GM19452 (cell line): ENCODE measurements around the gene SMIM7.
"Not testable (repeated sequence)": the region's sequence is repeated elsewhere in the genome, so short reads cannot be mapped to it uniquely, and the experiment has no call there.

ENCODE experiments used
- ATAC-seq: cut with Tn5 transposase; IDR thresholded peaks from one replicate; pipeline ENCODE4 v1.9.1; 2021; ENCODE audit not compliant: unreplicated experiment

Gene SMIM7

GRCh38 chr19:16655727-16656126 lies 4.2 kb downstream of the SMIM7 start:
- no peak for ATAC-seq

GRCh38 chr19:16654627-16655026 lies 5.3 kb downstream of the SMIM7 start:
- no peak for ATAC-seq

DNA sequence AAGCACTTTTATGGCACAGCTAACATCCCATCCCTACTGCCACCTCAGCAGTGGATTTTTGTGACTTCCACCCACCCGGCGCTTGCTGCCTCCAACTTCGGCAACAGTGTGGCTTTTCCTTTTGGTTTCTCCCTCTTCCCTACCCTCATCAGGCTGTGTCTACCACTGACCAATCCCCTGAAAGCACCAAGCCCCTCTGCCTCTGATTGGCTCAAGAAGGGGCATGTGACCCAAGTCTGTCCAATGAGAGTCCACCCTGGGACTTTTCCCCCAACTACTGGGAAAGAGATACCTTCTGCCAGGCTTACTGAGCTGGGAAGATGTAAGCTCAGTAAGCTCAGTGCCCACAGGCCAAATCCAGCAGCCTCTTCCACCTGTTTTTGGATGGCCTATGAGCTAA lies 5.8 kb downstream of the SMIM7 start:
- no peak for ATAC-seq

GRCh38 chr19:16652854-16653253 lies 7.1 kb downstream of the SMIM7 start:
- ATAC-seq, result no peak

DNA sequence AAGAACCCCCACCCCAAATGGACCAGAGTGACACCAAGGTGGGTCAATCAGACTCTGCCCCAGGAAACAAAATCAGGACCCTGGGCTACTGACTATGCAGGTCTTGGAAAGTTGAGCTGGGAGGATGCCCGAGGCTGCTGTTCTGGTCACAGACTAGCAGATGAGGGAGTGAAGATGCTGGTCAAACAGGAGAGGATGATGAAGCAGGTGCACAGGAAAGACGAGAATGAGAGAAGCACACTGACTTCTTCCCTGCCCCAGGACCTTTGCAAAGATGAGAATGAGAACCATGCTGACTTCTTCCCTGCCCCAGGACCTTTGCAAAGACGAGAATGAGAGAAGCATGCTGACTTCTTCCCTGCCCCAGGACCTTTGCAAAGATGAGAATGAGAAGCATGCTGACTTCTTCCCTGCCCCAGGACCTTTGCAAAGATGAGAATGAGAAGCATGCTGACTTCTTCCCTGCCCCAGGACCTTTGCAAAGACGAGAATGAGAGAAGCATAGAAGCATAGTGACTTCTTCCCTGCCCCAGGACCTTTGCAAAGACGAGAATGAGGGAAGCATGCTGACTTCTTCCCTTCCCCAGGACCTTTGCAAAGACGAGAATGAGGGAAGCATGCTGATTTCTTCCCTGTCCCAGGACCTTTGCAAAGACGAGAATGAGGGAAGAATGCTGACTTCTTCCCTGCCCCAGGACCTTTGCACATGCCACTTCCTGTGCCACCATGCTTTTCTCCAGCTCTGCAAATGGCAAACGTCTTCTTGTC lies 8.3 kb downstream of the SMIM7 start:
- ATAC-seq, result not testable (repeated sequence)

- no peak for ATAC-seq
These were observed 9.1 kb downstream of the SMIM7 start for GRCh38 chr19:16650821-16651220.

- no peak for ATAC-seq
These were observed 10.2 kb downstream of the SMIM7 start for GRCh38 chr19:16649734-16650133.

DNA sequence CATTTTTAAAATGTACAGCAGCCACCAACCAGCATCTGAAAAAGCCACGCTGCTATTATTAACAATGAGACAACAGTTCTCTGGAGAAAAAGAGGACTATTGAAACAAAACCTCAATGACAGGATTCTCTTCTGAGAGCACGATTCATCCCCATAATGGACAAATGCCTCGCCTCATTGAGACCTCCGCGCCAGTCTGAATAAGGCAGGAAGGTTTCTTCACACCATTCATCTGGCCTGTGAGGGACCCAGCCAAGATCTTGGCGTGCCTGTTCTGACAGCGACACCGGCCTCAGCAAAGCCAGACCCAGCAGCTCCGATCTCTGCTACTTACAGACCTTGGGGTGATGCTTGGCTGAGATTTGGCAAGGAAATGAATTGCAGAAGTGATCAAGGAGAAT lies 14.8 kb downstream of the SMIM7 start:
- ATAC-seq, result no peak

- no peak for ATAC-seq
These were observed 18.2 kb downstream of the SMIM7 start for GRCh38 chr19:16641695-16642094.

DNA sequence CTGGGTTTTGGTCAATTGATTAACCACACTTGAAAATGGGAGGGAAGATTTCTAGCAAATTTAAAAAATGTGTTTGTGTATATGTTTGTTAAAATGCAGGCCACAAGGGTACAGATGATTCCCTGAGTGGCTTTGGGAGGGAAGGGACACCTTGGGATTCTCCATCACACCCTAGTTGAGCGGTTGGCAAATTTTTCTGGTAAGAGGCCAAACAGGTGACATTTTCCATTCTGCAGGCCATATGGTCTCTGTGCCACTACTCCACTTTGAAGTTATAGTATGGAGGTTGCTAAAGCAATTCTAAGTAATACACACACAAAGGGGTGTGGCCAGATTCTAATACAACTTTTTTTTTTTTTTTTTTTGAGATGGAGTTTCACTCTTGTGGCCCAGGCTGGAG lies 19.0 kb downstream of the SMIM7 start:
- ATAC-seq, result no peak

DNA sequence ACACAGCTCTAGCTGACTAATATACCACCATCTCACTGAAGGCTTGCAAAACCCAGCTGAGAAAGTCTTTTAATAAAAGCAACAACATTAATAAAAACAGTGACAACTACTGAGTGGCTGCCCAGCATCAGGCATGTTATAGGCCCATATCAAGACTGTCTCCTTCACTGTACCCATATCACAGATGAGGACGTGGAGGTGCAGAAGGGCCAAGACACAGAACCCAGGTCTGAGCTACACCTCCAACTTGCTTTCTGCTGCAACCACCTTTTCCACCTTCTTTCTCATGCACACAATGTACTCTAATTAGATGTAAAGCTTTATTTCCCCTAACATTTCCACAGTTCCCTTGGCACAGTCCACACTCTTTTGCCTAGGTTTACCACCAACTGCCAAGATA lies 21.3 kb downstream of the SMIM7 start:
- ATAC-seq, result no peak

- no peak for ATAC-seq
These were observed 22.4 kb downstream of the SMIM7 start for GRCh38 chr19:16637535-16637934.

DNA sequence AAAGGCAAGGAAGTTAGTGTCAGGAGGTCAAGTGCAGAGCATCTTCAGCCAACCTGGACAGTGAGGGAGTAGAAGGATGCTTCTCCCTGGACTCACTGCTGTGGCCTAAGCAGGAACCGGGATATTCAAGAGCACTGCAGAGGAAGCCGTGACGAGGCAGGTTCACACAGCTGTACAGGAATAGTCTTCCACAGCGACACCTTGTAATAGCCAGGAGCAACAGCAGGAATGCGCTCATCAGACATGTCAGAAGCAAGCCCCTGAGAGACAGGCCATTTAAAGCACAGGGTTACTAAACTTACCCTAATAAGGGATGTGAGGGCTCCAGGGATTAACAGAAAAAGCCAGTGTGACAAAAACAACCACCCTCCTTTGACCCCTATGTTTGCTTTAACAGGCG lies 28.5 kb downstream of the SMIM7 start:
- ATAC-seq, result no peak

DNA sequence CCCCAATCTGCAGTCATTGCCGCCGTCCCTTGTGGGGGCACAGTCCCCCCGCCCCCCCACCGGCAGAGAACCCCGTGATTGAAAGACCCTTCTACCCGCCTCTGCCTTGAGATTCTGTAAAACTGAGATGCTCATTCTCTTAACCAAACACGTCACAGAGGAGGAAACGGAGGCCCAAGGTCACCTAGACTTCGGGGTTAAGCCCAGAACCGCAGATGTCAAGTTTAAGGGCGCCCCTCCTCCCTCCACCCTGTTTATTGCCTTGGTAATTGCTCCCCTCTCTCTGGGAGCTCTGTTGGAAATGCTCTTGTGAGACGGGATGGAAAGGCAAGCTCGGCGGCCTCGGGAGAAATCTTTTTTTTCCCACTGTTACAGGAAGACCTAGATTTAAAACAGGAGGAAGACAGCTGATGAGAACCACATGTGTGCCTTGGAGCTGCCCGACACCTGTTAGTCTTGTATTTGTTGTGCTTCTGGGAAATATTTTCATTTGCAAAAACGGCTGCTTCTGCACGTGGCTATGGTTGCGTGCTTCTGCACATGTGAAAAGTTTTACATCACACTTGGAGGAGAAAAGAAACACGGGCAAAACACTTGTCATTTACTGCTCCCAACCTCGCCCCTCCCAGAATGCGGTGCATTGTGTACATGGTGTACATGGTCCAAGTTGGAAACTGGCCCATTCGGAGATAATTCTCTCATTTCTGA lies 30.8 kb downstream of the SMIM7 start:
- ATAC-seq, result no peak

- ATAC-seq, result peak; percentile 88
These were observed 31.6 kb downstream of the SMIM7 start, which contains the start of gene MED26 for GRCh38 chr19:16628183-16628983. TSS of gene MED26 (minus strand) at chr19:16628204. CDS start at chr19:16627943, 261 bp downstream.

DNA sequence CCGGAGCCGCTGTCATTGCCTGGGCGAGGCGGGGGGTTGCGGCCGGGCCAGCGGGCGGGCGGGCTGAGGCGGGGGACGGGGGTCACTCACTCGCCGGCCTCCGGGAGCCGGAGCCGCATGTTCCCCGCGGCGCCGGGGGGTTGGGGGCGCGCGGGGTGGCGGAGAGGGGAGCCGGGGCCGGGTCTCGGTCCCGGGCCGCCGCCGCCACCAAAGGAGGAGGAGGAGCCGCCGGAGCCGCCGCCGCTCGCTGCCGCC lies 32.1 kb downstream of the SMIM7 start:
- no peak for ATAC-seq

DNA sequence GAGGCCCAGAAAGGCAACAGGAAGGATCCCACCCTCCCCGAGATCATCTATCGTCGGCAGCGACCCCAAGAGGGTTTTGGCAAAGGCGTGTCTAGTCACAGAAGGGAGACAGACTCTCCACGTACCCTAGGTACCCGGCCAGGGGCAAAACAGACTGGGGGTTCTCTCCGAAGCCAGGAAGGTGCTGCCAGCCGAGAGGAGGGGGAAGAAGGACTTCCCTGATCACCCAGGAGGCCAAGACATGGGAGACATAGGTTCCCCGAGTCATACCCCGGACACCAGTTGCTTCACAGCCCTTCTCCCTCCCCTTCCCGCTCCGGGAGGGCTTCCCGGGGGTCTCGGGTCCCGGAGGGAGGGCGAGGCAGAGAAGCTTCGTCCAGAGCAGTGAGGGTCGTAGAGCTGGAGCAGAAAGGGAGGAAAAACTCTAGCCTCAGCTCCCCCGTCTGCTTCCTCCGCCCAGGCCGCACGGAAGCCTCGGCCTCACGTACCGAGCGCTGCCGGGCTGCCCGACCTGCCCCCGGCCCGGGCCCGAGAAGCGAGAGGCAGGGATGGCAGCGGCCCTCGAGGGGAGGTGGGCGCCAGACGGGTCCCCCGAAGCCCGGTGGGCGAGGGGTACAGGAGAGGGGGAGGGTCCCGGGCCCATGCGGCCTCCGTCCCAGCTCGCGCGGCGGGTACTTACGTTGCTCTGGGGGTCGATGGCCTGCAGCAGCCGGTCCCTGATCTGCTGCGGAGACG lies 32.6 kb downstream of the SMIM7 start:
- ATAC-seq, result no peak

- no peak for ATAC-seq
These were observed 33.1 kb downstream of the SMIM7 start for GRCh38 chr19:16626796-16627192.

DNA sequence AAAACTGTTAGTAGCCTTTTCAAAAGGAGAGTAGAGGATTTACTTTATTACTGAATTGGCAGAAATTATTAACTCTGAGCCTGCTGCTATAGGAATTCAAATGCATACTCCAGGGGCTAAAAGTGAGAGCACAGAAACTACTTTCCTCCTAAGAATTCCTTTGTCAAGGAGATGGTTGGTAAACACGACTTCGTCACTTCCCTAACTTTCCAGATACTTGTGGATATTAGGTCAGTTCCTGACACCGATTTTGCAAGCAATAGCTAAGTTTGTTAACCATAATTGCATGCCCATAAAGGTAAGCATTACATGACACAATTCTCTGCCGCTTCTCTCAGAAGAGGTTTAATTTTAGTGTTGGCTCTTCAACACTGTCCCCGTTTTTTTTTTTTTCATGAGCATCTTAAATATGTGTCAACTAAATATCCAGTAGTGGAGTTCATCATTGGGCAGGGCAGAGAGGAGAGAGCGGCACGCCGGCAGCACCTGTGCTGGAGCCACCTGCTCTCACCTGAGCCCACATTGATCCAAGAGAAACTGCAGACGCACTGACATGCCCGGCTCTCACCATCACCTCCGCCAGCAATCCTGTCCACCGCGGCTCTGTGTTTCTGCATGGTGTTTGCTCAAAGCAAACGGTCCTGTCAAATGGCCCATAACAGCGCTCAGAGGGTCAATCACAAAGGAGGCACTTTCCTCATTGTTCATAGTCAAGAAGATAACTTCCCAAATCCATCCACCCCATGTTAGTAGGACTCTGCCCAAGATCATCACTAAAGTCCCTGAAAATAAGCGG lies 34.6 kb downstream of the SMIM7 start:
- no peak for ATAC-seq

DNA sequence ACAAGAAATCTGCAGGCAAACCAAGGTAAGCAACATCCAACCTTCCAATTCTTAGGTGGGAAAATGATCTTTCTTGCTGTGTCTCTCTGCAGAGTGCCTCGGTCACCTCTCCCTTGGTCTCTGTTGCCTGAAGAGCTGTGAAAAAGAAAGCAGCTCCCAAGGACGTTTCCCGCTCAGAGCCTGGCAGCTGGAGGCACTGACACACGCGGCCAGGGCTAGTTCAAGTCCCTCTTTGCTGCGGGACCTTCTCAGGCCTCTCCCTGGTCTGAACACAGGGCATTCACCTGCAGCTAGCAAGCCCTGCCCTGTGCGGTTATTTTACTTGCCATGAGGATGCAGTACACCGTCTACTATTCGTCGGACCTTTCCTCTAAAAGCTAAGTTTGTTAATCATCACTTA lies 35.7 kb downstream of the SMIM7 start:
- ATAC-seq, result no peak

DNA sequence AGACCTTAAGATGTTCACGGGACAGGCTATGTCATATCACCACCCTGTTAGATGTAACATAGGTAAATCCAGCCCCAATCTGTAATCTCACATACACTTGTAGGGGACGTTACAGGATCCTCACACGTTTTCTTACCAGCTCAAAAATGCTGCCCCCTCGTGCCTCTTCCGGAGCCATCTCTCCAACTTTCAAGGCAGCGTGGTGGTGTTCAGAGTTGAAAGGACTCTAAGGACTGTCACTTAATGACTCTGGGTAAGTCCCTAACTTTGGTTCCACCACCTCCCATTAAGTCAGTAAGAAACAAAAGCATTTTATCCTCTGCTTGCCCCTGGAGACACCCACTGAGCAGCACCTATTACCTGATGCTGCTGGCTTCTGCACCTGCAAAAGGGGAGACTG lies 36.4 kb downstream of the SMIM7 start:
- no peak for ATAC-seq
